Measurements from ENCODE around the gene GALNT15.

GRCh38 chr3:16203671-16204629 is 29.5 kb downstream of the GALNT15 start:
- TF ChIP-seq CTCF (IDR thresholded peaks at IDR 0.05) (no peak), EZH2phosphoT487 (IDR thresholded peaks at IDR 0.05) (no peak), EZH2 (IDR thresholded peaks at IDR 0.05) (no peak)
